HG02642 (cell line): Measurements from ENCODE around the gene COL4A2.

Experiments used
- ATAC-seq: cut with Tn5 transposase; IDR thresholded peaks from one replicate; pipeline ENCODE4 v1.9.1; 2021; ENCODE audit warnings: mild to moderate bottlenecking; ENCODE audit not compliant: unreplicated experiment, poor library complexity

COL4A2 gene

GRCh38 chr13:110412132-110412914, 105.2 kb downstream of the COL4A2 start:
- ATAC-seq, result peak; percentile 87

- no peak for ATAC-seq
These were observed 106.1 kb downstream of the COL4A2 start for GRCh38 chr13:110413016-110413675.

GRCh38 chr13:110413676-110414040, 106.6 kb downstream of the COL4A2 start:
- ATAC-seq, result no peak

- ATAC-seq, result no peak
These were observed 107.2 kb downstream of the COL4A2 start for GRCh38 chr13:110414283-110414682.

- no peak for ATAC-seq
These were observed 107.8 kb downstream of the COL4A2 start for GRCh38 chr13:110414931-110415330.

GRCh38 chr13:110415669-110416068, 108.6 kb downstream of the COL4A2 start:
- no peak for ATAC-seq

GRCh38 chr13:110416131-110417025, 109.3 kb downstream of the COL4A2 start:
- ATAC-seq, result no peak

- no peak for ATAC-seq
These were observed 111.9 kb downstream of the COL4A2 start for GRCh38 chr13:110418944-110419343.

GRCh38 chr13:110419381-110419791, 112.3 kb downstream of the COL4A2 start:
- ATAC-seq, result no peak

- ATAC-seq, result no peak
These were observed 112.9 kb downstream of the COL4A2 start for GRCh38 chr13:110419946-110420345.

GRCh38 chr13:110420626-110421025, 113.5 kb downstream of the COL4A2 start:
- ATAC-seq, result no peak

GRCh38 chr13:110421061-110421460, 114.0 kb downstream of the COL4A2 start:
- no peak for ATAC-seq

GRCh38 chr13:110421696-110422385, 114.8 kb downstream of the COL4A2 start:
- ATAC-seq, result no peak

- ATAC-seq, result no peak
These were observed 116.0 kb downstream of the COL4A2 start for GRCh38 chr13:110422913-110423688.

- no peak for ATAC-seq
These were observed 116.7 kb downstream of the COL4A2 start for GRCh38 chr13:110423689-110424302.

GRCh38 chr13:110424569-110425443, 117.7 kb downstream of the COL4A2 start:
- no peak for ATAC-seq

- no peak for ATAC-seq
These were observed 118.3 kb downstream of the COL4A2 start for GRCh38 chr13:110425444-110425780.

GRCh38 chr13:110426735-110427134, 119.7 kb downstream of the COL4A2 start:
- ATAC-seq, result no peak
